Measurements from ENCODE around the gene NEO1. TPM values are rescaled to one million over a fixed set of nuclear protein-coding genes. Genes with fewer than 3 reads are reported as not detected.

The NEO1 gene
- total RNA-seq, 1 experiment from 2014 or later: 41.8 TPM

- H3K9ac ChIP-seq (ENCODE audit: extremely low read depth, insufficient read length, low read length): no peak overlapping the region
- no CpG with 5 or more reads among the region's 3 CpGs for WGBS (ENCODE audit: extremely low coverage, insufficient read length, low lambda C conversion rate)
- H3K4me3 Mint-ChIP-seq: no peak overlapping the region
Observed at GRCh38 chr15:73270366-73271097, 218.3 kb downstream of the NEO1 start.

More at GRCh38 chr15:73270366-73271097, 218.3 kb downstream of the NEO1 start:
- no peak overlapping the region for H4K8ac ChIP-seq (replicated peaks; ENCODE audit: insufficient read length, low read depth, low read length)
- H3K23me2 ChIP-seq (ENCODE audit: insufficient read length, low read depth, low read length, poor library complexity, severe bottlenecking): no peaks in the 10 kb centered on the region
- H2BK120ac ChIP-seq (ENCODE audit: low read depth, low read length, poor library complexity, severe bottlenecking): no peak overlapping the region
- H4K5ac ChIP-seq (ENCODE audit: insufficient read length, low read depth, low read length): no peak overlapping the region
- no peak overlapping the region for H3K18ac ChIP-seq (ENCODE audit: insufficient read length, low read depth, low read length)
- no peak overlapping the region for H3K23ac ChIP-seq (ENCODE audit: insufficient read length, low read depth, low read length)
- no peak overlapping the region for H3K4ac ChIP-seq (ENCODE audit: low read depth, low read length)
- Mint-ChIP-seq H3K4me1 (peaks cover 4 to 7% of the 10 kb centered on the region in 2 experiments), H3K27me3 (ENCODE audit: low read depth) (no peaks in the 10 kb centered on the region), H3K9me3 (no peaks in the 10 kb centered on the region), H3K36me3 (ENCODE audit: insufficient read depth in 1 of 3, low read depth in 3 of 3) (peaks cover 8 to 35% (median 31%) of the 10 kb centered on the region in 3 experiments), H3K27ac (no peak overlapping the region)
- H2AK5ac ChIP-seq (ENCODE audit: insufficient read length, low read length): no peak overlapping the region
- no peak overlapping the region for H2AFZ ChIP-seq (ENCODE audit: low read length)
- no peak overlapping the region for H3T11ph ChIP-seq (ENCODE audit: low read length)
- H2BK12ac ChIP-seq (ENCODE audit: insufficient read length, low read depth, low read length): no peak overlapping the region
- no peak for DNase-seq
- H3K79me2 ChIP-seq (ENCODE audit: insufficient read depth, low read length): no peaks in the 10 kb centered on the region
- H3K27me3 ChIP-seq (ENCODE audit: insufficient read depth, low read length): no peaks in the 10 kb centered on the region
- no peak overlapping the region for H3K4me2 ChIP-seq (ENCODE audit: insufficient read depth, insufficient read length, low read length)
- no peak overlapping the region for H3K27ac ChIP-seq (ENCODE audit: insufficient read length, low read depth, low read length)
- H2BK20ac ChIP-seq (ENCODE audit: low read depth, low read length, poor library complexity, severe bottlenecking): no peak overlapping the region
- 0 out of 2 replicates have a peak, but pooled peaks cover 2% of the 10 kb centered on the region for H3K4me1 ChIP-seq (ENCODE audit: insufficient read depth, low read length)
- no peak overlapping the region for H4K91ac ChIP-seq (ENCODE audit: insufficient read length, low read depth, low read length)
- H2BK15ac ChIP-seq (ENCODE audit: low read depth, low read length): no peak overlapping the region
- H3K14ac ChIP-seq (ENCODE audit: insufficient read depth, low read length): no peak overlapping the region
- no peaks in the 10 kb centered on the region for H3K9me3 ChIP-seq (ENCODE audit: control insufficient read depth, low read depth, low read length)
- no peak overlapping the region for H2BK5ac ChIP-seq (ENCODE audit: insufficient read length, low read length)
- TF ChIP-seq CTCF (conservative IDR thresholded peaks at IDR 0.05): no peak
- no peaks in the 10 kb centered on the region for H3K79me1 ChIP-seq (ENCODE audit: insufficient read depth, low read depth, low read length, poor library complexity, severe bottlenecking)
- H3K56ac ChIP-seq (ENCODE audit: insufficient read length, low read depth, low read length): no peak overlapping the region
- no peaks in the 10 kb centered on the region for H4K20me1 ChIP-seq (ENCODE audit: control insufficient read depth, insufficient read depth, insufficient read length)

All from H9 (cell line).